HEK293 (cell line): ENCODE data around the gene SLX9.
"Not testable (repeated sequence)": the region's sequence is repeated elsewhere in the genome, so short reads cannot be mapped to it uniquely, and the experiment has no call there.

Experiments used
- CTCF ChIA-PET: fragments of 350-600 bp; formaldehyde crosslinking; extraction: SDS; loops from one replicate; lab custom pipeline; 2021; ENCODE audit warnings: antibody characterized with exemption; lab: Yijun Ruan, JAX
- POLR2A ChIA-PET: fragments of 300-600 bp; formaldehyde crosslinking; extraction: SDS; loops from one replicate; lab custom pipeline; 2020; ENCODE audit warnings: antibody characterized with exemption, inconsistent platforms; lab: Yijun Ruan, JAX
- H3K27ac ChIP-seq: fragments of 200-500 bp; sonication (Bioruptor generic); 2 replicates; pipeline ENCODE4 v1.5.1; 2014; ENCODE audit warnings: low read depth, low read length, control low read depth, inconsistent platforms; ENCODE audit errors: extremely low read depth
- H3K36me3 ChIP-seq, 2 experiments: fragments of 200-500 bp in 1 of 2; sonication (Bioruptor generic) in 1 of 2; 1 replicate in 1 of 2; 2 replicates in 1 of 2; pipeline ENCODE4 v1.5.1; 2014 to 2017; ENCODE audit warnings: inconsistent platforms in 2 of 2, low read length in 2 of 2; ENCODE audit not compliant: control insufficient read depth in 2 of 2, insufficient read depth in 1 of 2
- H3K4me1 ChIP-seq: fragments of 200-500 bp; sonication (Bioruptor generic); 2 replicates; pipeline ENCODE4 v1.5.1; 2014; ENCODE audit warnings: mild to moderate bottlenecking, low read length, inconsistent platforms; ENCODE audit not compliant: control insufficient read depth, insufficient read depth
- H3K4me3 ChIP-seq: 2 replicates; pipeline ENCODE4 v1.5.1; 2011; ENCODE audit warnings: low read depth, mild to moderate bottlenecking, control low read depth, low read length, moderate library complexity
- H3K9me3 ChIP-seq: fragments of 200-500 bp; sonication (Bioruptor generic); 2 replicates; pipeline ENCODE4 v1.5.1; 2014; ENCODE audit warnings: low read depth, low read length, inconsistent platforms; ENCODE audit not compliant: control insufficient read depth, insufficient read depth
- GLIS1 ChIP-seq: fragments of 450-650 bp; formaldehyde crosslinking; IDR thresholded peaks from 2 replicates; pipeline ENCODE4 v1.5.1; 2016; ENCODE audit warnings: missing biosample characterization, missing genetic modification characterization
- HIC1 ChIP-seq: fragments of 450-650 bp; formaldehyde crosslinking; IDR thresholded peaks from 2 replicates; pipeline ENCODE4 v1.5.1; 2016; ENCODE audit warnings: missing biosample characterization, missing genetic modification characterization
- KLF1 ChIP-seq: fragments of 450-650 bp; formaldehyde crosslinking; IDR thresholded peaks from 2 replicates; pipeline ENCODE4 v1.5.1; 2016; ENCODE audit warnings: missing biosample characterization, missing genetic modification characterization
- SP7 ChIP-seq: fragments of 450-650 bp; formaldehyde crosslinking; IDR thresholded peaks from 2 replicates; pipeline ENCODE4 v1.5.1; 2016; ENCODE audit warnings: missing biosample characterization, missing genetic modification characterization
- ZBTB20 ChIP-seq: fragments of 450-650 bp; formaldehyde crosslinking; IDR thresholded peaks from 2 replicates; pipeline ENCODE4 v1.5.1; 2016; ENCODE audit warnings: missing biosample characterization, missing genetic modification characterization
- ZFP37 ChIP-seq: fragments of 450-650 bp; formaldehyde crosslinking; IDR thresholded peaks from 2 replicates; pipeline ENCODE4 v1.5.1; 2016; ENCODE audit warnings: missing biosample characterization, missing genetic modification characterization
- ZNF138 ChIP-seq: fragments of 450-650 bp; formaldehyde crosslinking; IDR thresholded peaks from 2 replicates; pipeline ENCODE4 v1.5.1; 2016; ENCODE audit warnings: missing biosample characterization, missing genetic modification characterization, borderline replicate concordance
- ZNF140 ChIP-seq: fragments of 450-650 bp; formaldehyde crosslinking; IDR thresholded peaks from 2 replicates; pipeline ENCODE4 v1.5.1; 2016; ENCODE audit warnings: missing biosample characterization, missing genetic modification characterization
- ZNF18 ChIP-seq: fragments of 450-650 bp; formaldehyde crosslinking; IDR thresholded peaks from 2 replicates; pipeline ENCODE4 v1.5.1; 2016; ENCODE audit warnings: missing biosample characterization, missing genetic modification characterization
- ZNF184 ChIP-seq: fragments of 450-650 bp; IDR thresholded peaks from 2 replicates; pipeline ENCODE4 v1.5.1; 2018; ENCODE audit warnings: missing biosample characterization, mild to moderate bottlenecking, missing genetic modification characterization
- ZNF350 ChIP-seq: fragments of 450-650 bp; formaldehyde crosslinking; IDR thresholded peaks from 2 replicates; pipeline ENCODE4 v1.5.0; 2017; ENCODE audit warnings: missing biosample characterization, mild to moderate bottlenecking, missing genetic modification characterization
- ZNF48 ChIP-seq: fragments of 450-650 bp; formaldehyde crosslinking; IDR thresholded peaks from 2 replicates; pipeline ENCODE4 v1.5.1; 2016; ENCODE audit warnings: missing biosample characterization, missing genetic modification characterization
- ZNF501 ChIP-seq: fragments of 450-650 bp; formaldehyde crosslinking; IDR thresholded peaks from 2 replicates; pipeline ENCODE4 v1.5.1; 2016; ENCODE audit warnings: missing biosample characterization, missing genetic modification characterization
- ZNF514 ChIP-seq: fragments of 450-650 bp; formaldehyde crosslinking; IDR thresholded peaks from 2 replicates; pipeline ENCODE4 v1.5.1; 2016; ENCODE audit warnings: missing biosample characterization, missing genetic modification characterization
- ZNF639 ChIP-seq: fragments of 450-650 bp; formaldehyde crosslinking; IDR thresholded peaks from 2 replicates; pipeline ENCODE4 v1.5.1; 2016; ENCODE audit warnings: missing biosample characterization, missing genetic modification characterization
- ZNF654 ChIP-seq: fragments of 450-650 bp; formaldehyde crosslinking; IDR thresholded peaks from 2 replicates; pipeline ENCODE4 v1.5.1; 2016; ENCODE audit warnings: low read depth, missing biosample characterization, missing genetic modification characterization
- ZNF707 ChIP-seq: fragments of 450-650 bp; formaldehyde crosslinking; IDR thresholded peaks from 2 replicates; pipeline ENCODE4 v1.5.1; 2016; ENCODE audit warnings: missing biosample characterization, missing genetic modification characterization
- ZSCAN5A ChIP-seq: fragments of 450-650 bp; formaldehyde crosslinking; IDR thresholded peaks from 2 replicates; pipeline ENCODE4 v1.5.1; 2016; ENCODE audit warnings: missing biosample characterization, missing genetic modification characterization
- TF ChIP-seq, protein P1 (sequence below): fragments of 450-650 bp; formaldehyde crosslinking; IDR thresholded peaks from 2 replicates; pipeline ENCODE4 v1.5.1; 2016; ENCODE audit warnings: missing biosample characterization, missing genetic modification characterization
- TF ChIP-seq, protein P2 (sequence below): IDR thresholded peaks from 2 replicates; pipeline ENCODE4 v1.6.1; 2011; ENCODE audit warnings: mild to moderate bottlenecking, low read depth, low read length, borderline replicate concordance

SLX9 gene

DNA sequence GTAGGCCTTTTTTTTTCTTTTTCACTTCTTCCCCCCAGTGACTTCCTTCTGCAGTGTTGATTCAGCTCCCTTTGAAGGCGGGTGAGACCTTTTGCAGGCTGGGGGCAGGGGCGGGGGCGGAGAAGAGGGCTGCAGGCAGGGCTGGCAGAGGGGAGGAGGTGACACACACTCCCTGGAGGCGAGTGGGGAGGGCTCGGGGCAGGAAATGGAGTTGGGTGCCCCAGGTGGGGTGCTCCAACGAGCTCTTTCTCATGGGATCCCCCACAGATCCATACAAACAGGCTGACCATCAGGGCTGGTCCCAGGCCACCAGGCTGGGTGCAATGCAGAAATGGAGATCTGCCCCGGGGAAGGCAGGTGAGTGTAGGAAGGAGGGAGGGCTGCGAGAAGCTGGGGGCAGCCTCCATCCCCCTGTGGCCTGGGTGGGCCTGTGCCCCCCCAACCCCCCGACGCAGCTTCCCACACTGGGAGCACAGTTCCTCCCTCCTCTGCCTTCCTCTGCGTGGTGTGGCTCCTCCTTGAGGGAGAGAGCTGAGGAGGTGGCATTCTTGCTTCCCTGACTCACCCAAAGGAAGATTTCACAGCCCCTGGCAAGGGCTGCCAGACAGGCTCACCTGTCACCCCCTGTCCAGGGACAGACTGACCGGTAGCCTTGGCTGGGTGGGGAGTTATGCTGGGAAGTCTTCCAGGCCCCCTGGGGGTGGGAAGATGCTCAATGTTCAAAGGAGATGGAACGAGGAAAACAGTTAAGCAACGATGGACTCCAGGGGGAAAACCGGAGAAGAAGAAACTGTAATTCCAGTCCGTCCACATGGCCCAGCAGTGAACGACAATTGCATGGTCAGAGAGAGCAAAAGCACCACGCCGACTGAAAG lies 12.0 kb upstream of the SLX9 start (continued):
- TF ChIP-seq ZSCAN5A = no peak
- TF ChIP-seq ZNF184 (tag by site-specific recombination) = no peak
- no peak for TF ChIP-seq ZBTB20 (tag by site-specific recombination)
- TF ChIP-seq ZFP37 (tag by site-specific recombination) = no peak
- TF ChIP-seq, protein P1, sequence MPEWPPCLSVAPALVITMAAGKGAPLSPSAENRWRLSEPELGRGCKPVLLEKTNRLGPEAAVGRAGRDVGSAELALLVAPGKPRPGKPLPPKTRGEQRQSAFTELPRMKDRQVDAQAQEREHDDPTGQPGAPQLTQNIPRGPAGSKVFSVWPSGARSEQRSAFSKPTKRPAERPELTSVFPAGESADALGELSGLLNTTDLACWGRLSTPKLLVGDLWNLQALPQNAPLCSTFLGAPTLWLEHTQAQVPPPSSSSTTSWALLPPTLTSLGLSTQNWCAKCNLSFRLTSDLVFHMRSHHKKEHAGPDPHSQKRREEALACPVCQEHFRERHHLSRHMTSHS = no peak
- TF ChIP-seq, protein P2, sequence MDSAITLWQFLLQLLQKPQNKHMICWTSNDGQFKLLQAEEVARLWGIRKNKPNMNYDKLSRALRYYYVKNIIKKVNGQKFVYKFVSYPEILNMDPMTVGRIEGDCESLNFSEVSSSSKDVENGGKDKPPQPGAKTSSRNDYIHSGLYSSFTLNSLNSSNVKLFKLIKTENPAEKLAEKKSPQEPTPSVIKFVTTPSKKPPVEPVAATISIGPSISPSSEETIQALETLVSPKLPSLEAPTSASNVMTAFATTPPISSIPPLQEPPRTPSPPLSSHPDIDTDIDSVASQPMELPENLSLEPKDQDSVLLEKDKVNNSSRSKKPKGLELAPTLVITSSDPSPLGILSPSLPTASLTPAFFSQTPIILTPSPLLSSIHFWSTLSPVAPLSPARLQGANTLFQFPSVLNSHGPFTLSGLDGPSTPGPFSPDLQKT = no peak
- TF ChIP-seq ZNF514 (tag by site-specific recombination) = no peak
- peak; percentile 88 for TF ChIP-seq KLF1
- no peak for TF ChIP-seq ZNF654 (tag by site-specific recombination)
- TF ChIP-seq ZNF138 (tag by site-specific recombination) = no peak
- no peak for TF ChIP-seq ZNF140 (tag by site-specific recombination)
- no peak for TF ChIP-seq ZNF639 (tag by site-specific recombination)
- no peak for TF ChIP-seq ZNF707 (tag by site-specific recombination)
- TF ChIP-seq HIC1 = no peak
- TF ChIP-seq GLIS1 = peak; percentile 63
- no peak for TF ChIP-seq ZNF48
- no peak for TF ChIP-seq ZNF18 (tag by site-specific recombination)
- TF ChIP-seq ZNF350 = no peak
- peak; percentile 55; the same call in 1 of the 2 replicates for TF ChIP-seq SP7 (tag by site-specific recombination)
- TF ChIP-seq ZNF501 (tag by site-specific recombination) = no peak

- POLR2A ChIA-PET = interaction anchor here (1.2 to 1.6 kb wide), 2 partner anchors 9 to 55 kb away, joined by 5 to 7 read pairs; partner anchors contain the start of gene PTTG1IP
- not testable (repeated sequence) for H3K4me3 ChIP-seq, H3K4me1 ChIP-seq, H3K27ac ChIP-seq, H3K36me3 ChIP-seq, H3K9me3 ChIP-seq
- CTCF ChIA-PET = interaction anchor here (0.5 to 1.9 kb wide), 2 partner anchors 201 to 419 kb away, joined by 3 to 8 read pairs; no protein-coding TSS in a partner anchor
Measured at GRCh38 chr21:44928500-44929241, 11.2 kb upstream of the SLX9 start.
